Glomerular visceral epithelial cell (primary cell): ENCODE measurements around the gene AFF4.
"Not testable (repeated sequence)": the region's sequence is repeated elsewhere in the genome, so short reads cannot be mapped to it uniquely, and the experiment has no call there.

ENCODE experiments used
- DNase-seq: peaks from one replicate; pipeline ENCODE4 v3.0.0-alpha.2; 2016; ENCODE audit errors: extremely low spot score

AFF4 gene, protein sequence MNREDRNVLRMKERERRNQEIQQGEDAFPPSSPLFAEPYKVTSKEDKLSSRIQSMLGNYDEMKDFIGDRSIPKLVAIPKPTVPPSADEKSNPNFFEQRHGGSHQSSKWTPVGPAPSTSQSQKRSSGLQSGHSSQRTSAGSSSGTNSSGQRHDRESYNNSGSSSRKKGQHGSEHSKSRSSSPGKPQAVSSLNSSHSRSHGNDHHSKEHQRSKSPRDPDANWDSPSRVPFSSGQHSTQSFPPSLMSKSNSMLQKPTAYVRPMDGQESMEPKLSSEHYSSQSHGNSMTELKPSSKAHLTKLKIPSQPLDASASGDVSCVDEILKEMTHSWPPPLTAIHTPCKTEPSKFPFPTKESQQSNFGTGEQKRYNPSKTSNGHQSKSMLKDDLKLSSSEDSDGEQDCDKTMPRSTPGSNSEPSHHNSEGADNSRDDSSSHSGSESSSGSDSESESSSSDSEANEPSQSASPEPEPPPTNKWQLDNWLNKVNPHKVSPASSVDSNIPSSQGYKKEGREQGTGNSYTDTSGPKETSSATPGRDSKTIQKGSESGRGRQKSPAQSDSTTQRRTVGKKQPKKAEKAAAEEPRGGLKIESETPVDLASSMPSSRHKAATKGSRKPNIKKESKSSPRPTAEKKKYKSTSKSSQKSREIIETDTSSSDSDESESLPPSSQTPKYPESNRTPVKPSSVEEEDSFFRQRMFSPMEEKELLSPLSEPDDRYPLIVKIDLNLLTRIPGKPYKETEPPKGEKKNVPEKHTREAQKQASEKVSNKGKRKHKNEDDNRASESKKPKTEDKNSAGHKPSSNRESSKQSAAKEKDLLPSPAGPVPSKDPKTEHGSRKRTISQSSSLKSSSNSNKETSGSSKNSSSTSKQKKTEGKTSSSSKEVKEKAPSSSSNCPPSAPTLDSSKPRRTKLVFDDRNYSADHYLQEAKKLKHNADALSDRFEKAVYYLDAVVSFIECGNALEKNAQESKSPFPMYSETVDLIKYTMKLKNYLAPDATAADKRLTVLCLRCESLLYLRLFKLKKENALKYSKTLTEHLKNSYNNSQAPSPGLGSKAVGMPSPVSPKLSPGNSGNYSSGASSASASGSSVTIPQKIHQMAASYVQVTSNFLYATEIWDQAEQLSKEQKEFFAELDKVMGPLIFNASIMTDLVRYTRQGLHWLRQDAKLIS

DNA sequence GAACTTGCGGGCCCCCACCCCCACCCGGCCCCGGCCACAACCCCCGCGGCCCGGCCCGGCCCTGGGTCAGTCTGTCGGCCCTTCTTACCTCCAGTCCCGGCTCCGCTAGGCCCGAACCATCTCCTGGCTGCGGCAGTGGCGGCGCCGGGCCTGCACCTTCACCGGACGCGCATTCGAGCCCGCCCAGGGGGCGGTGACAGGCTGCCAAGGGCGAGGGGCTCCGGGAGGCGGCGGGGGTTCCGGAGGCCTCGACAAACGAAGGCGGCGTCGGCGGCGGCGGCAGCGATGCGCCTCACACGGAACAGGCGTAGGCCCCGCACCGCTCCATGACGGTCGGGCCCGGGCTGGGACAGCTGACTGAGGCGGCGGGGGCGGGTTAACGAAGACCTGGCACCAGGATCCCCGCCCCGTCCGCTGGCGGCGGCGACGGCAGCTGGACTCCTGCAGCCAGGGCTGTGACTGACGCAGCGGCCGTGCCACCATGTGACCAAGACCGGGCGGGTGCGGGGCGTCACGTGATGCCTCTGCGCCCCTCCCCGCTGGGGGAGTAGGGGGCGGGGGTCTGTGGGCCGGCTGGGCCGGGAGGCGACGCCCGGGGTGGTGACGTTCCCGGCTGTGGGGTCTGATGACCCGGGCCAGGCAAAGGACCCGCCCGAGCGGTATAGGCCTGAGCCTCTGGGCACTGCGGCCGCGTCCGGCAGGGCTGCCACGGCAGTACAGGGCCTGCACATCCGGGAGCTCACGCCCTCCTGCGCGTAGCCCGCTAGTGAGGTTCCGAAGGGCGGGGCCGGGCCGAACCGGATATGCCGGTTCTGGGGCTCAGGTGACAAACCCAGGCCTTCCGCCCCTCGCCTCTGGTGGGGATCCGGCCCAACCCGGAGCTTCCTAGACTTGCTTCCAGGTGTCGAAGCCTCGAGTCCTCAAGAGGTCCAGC lies at the start of gene AFF4:
AFF4 (minus strand) TSS at position 464 of the 934 bp plus-strand sequence. CDS start 26,445 bp downstream, outside the sequence.
- DNase-seq = peak; percentile 98

DNA sequence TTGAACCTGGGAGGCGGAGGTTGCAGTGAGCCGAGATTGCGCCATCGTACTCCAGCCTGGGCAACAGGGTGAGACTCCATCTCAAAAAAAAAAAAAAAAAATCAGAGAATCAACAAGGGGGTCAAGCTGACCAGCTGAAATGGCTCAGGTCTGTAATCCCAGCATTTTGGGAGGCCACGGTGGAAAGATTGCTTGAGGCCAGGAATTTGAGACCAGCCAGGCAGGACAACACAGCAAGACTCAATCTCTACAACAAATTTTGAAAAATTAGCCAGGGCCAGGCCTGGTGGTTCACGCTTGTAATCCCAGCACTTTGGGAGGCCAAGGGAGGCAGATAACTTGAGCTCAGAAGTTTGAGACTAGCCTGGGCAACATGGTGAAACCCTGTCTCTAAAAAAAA lies 45.0 kb upstream of the AFF4 start:
- not testable (repeated sequence) for DNase-seq

DNA sequence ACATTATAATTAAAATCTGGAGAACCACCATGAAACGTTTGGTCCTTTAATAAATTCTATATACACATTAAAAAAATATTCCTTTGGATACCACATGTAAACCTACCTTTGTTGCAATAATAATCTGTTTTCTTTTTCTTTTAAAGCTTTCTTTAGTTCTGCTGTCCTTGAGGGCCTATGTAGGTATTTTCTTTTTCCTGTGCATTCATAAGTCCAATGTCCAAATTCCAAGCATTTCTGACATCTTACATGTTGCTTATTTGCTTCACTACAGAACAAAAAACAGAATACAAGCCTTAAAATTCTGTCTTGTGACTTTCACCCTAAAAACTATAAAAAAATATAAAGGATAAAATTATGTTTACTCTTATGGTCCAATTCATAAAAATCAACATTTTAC lies 43.2 kb upstream of the AFF4 start:
- DNase-seq = no peak

DNA sequence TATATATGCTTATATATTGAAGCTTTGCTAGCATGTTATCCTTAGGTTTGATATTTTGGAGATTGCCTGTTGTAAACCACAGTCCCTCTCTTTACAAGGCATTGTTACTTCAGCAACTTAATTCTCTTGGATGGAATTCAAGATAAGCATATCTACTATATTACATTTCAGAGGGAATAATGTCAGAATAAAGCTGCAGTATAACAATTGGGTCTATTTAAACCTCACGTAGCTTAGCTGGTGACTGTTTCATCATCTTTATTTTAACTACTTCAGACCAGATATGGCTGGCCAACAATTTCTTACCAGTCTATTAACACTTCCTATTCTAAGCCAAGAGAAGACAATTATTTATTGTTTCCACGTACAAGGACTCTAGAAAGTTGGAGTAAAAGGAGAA lies 35.8 kb upstream of the AFF4 start:
- no peak for DNase-seq

DNA sequence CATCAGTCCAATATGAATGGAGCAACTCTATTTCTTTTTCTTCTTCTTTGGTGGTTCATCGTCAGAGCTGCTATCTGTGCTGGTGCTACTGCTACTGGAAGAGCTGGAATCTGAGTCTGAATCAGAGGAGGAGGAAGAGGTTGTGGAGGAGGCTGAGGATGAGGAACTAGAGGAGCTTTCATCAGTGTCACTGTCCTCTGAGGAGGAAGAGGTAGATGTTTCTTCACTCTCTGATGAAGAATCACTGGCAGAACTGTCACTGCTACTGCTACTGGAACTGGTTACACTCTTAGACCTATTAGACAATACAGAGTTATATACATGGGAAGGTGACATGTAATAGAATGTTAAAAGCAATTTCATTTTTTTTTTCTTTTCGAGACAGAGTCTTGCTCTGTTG lies 35.1 kb upstream of the AFF4 start:
- DNase-seq = no peak

DNA sequence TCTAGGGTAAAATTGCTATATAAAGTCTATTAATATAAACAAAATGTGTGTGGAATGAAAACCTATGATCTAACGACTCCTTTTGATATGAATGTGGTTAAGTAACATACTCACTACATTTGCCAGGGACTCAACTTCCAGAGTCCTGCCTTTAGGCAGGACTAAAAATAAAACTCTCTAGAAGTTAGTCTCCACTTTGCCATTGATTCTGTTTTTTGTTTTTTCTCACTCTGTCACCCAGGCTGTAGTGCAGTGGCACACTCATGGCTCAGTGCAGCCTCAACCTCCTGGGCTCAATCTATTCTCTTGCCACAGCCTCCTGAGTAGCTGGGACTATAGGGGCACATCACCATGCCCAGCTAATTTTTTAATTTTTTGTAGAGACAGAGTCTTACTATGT lies 32.9 kb upstream of the AFF4 start:
- DNase-seq = no peak

DNA sequence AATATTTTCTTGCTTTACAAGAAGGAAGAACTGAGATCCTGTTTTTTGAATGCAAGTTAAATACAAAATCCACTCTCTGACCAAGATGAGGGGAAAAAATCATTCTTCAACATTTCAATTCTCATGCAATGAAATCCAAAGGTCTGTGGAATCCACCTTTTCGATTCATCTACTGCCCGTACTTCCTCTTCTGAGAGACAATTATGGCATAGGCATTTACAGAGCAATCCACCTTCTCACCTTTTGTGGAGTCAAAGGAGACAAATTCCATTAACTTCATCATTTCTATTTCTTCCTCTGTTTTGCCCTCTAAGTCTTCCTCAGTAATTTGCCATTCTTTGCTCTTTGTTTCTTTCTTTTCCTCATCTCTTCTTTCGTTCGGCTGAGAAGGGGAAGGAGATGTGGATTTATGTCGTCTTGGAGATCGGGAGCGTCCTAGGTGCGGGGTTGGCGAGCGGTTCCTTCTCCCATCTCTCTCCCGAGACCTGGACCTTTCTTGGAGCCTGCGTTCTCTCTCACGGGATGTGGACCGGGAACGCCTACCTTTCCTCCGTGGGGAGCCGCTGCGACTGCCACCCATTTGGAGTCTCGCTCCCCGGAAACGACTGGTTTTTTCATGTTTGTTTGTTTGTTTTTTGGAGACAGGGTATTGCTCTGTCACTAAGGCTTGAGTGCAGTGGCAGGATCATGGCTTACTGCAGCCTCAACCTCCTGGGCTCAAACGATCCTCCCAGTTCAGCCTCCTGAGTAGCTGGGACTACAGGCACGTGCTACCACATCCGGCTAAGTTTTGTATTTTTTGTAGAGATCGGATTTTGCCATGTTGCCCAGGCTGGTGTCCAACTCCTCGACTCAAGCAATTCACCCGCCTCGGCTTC lies 24.3 kb upstream of the AFF4 start:
- DNase-seq = no peak

DNA sequence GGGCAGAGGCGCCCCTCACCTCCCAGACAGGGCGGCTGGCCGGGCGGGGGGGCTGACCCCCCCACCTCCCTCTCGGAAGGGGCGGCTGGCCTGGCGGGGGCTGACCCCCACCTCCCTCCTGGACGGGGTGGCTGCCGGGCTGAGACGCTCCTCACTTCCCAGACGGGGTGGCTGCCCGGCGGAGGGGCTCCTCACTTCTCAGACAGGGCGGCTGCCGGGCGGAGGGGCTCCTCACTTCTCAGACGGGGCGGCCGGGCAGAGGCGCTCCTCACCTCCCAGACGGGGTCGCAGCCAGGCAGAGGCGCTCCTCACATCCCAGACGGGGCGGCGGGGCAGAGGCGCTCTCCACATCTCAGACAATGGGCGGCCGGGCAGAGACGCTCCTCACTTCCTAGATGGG lies 19.5 kb upstream of the AFF4 start:
- not testable (repeated sequence) for DNase-seq

DNA sequence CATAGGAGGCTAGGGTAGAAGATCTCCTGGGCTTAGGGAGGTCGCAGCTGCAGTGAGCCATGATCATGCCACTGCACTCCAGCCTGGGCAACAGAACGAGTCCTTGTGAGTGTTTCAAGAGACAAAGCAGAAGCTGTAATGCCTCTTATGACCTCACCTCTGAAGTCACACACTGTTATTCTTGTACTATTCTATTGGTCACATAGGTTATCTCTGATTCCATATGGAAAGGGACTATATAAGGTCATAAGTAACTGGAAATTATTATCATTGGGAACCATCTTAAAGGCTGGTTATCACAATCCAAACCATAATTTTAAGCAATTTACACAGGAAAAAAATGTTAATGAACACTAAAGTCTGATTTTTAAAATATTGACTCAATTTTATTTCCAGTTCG lies 17.9 kb upstream of the AFF4 start:
- DNase-seq = no peak

DNA sequence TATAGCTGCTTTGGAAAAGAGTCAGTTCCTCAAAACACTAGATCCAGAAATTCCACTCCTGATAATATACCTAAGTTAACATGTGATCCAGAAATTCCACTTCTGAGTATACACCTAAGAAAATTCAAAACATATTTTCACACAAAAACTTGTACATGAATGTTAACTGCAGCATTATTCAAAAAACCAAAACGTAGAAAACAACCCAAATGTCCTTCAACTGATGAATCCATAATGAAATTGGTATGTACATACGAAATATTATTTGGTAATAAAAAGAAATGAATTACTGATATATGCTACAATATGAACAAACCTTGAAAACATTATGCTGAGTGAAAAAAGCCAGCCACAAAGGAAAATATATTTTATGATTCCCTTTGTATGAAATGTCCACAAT lies 16.5 kb upstream of the AFF4 start:
- DNase-seq = no peak

DNA sequence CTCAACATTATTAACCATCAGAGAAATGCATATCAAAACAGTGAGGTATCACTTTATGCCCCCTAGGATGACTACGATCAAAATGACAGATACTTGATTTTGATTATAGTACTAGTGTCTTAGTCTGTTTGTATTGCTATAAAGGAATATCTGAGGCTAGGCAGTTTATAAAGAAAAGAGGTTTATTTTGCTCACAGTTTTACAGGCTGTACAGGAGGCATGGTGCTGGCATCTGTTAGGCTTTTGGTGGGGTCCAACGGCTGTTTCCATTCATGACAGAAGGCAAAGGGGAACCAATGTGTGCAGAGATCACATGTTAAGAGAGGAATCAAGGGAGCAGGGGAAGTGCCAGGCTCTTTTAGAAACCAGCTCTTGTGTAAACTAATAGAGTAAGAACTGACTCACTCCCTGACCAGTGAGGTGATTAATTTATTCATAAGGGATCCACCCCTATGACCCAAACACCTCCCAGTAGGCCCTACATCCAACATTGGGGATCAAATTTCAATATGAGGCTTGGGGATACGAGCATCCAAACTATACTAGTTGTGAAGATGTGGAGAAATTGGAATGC lies 16.0 kb upstream of the AFF4 start:
- peak; percentile 50 for DNase-seq

DNA sequence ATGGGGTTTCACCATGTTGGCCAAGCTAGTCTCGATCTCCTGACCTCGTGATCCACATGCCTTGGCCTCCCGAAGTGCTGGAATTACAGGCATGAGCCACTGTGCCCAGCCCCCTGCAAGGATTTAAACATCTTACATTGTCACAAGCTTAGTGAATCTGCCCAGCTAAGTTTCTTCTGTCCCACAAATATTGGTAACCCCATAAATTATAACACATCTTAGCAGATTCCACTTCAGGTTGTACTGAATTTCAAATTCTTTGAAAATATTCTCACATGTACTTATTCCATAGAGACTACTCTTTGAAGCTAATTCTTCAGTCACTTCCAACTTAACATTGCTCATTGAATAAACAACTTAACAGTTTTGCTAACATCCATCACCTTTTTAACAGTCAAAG lies 13.4 kb upstream of the AFF4 start:
- DNase-seq = no peak

DNA sequence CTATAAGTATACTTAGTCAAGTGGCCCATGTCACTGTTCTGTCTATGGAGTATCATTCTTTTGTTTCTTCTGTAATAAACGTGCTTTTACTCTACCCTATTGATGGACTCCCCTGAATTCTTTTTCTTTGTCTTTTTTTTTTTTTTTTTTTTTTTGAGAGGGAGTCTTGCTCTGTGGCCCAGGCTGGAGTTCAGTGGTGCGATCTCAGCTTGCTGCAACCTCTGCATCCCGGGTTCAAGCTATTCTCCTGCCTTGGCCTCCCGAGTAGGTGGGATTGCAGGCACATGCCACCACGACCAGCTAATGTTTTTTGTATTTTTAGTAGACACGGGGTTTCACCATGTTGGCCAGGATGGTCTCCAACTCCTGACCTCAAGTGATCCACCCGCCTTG lies 9.0 kb upstream of the AFF4 start:
- DNase-seq = not testable (repeated sequence)

DNA sequence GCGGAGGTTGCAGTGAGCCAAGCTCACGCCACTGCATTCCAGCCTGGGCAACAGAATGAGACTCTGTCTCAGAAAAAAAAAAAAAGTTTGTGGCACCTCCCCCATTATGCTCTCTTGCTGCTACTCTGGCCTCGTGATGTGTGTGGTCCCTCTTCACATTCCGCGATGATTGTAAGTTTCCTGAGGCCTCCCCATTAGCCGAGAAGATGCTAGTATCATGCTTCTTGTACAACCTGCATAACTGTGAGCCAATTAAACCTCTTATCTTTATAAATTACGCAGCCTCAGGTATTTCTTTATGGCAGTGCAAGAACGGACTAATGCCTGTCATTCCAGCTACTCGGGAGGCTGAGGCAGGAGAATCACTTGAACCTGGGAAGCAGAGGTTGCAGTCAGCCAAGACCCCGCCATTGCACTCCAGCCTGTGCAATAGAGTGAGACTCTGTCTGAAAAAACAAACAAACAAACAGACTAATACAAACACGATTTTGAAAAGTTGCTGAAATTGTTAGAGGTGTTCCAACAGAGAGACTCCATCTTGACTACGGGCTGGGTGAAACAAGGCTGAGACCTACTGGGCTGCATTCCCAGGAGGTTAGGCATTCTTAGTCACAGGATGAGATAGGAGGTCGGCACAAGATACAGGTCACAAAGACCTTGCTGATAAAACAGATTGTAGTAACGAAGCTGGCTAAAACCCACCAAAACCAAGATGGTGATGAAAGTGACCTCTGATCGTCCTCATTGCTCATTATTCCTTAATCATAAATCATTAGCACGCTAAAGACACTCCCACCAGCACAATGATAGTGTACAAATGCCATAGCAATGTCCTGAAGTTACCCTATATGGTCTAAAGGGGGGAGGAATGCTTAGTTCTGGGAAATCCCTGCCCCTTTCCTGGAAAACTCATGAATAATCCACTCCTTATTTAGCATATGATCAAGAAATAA lies 8.3 kb upstream of the AFF4 start:
- DNase-seq = no peak

DNA sequence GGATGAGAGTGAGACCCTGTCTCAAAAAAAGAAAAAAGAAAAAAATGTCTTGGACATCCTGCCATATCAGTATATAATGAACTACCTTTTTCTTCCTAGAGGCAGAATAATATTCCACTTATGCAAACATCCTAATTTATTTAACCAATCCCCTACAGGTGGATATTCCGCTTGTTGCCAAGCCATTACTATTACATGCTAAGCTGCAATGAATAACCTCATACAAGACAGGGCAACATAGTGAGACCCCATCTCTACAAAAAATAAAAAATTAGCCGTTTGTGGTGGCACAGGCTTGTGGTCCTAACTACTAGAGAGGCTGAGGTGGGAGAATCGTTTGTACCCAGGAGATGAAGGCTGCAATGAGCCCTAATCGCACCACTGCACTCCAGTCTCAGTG lies 1.7 kb upstream of the AFF4 start:
- DNase-seq = no peak

DNA sequence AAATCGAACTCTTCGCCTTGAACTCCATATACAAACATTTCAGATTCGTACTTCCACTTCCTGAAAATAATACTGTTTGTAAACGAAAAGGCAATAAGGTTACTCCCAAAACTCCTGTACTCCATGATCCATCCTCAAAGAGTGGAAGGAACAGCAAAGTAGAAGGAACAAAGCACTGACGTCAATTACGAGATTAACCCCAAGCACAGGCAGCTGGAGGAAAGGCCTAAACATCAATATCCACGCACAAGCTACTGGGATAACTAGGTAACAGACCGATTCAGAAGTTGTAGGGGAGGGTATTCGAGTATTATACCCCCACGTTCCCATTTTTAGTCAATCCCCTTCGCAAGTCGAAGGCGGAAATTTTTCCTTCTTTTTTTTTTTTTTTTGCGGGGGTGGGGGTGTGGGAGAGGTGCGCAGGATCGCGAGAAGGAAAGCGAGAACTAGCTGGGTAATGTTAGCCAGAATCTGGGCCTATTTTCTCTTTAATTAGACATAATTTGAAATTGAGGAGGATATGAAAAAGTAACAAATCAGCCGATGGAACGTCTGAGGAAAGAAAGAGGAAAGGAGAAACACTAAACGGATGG lies 909 bp downstream of the AFF4 start:
- peak; percentile 56 for DNase-seq

DNA sequence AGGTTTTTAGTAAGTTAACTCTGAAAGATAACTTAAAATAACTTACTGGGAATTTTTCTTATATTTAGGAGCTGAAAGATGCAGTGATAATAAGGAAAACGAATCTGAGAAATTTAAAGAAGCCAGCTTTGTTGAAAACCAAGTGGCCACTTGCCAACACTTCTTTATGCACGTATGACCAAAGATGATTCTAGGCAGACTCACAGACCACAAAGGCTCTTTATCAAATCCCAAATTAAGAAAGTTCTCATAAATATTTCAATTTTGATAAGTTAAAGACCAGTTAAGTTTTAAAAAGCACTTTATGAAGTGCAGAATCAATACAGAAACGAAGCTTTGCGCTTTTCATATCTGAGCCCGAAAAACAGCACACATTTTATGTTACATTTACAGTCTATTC lies 1.5 kb downstream of the AFF4 start:
- peak; percentile 56 for DNase-seq

DNA sequence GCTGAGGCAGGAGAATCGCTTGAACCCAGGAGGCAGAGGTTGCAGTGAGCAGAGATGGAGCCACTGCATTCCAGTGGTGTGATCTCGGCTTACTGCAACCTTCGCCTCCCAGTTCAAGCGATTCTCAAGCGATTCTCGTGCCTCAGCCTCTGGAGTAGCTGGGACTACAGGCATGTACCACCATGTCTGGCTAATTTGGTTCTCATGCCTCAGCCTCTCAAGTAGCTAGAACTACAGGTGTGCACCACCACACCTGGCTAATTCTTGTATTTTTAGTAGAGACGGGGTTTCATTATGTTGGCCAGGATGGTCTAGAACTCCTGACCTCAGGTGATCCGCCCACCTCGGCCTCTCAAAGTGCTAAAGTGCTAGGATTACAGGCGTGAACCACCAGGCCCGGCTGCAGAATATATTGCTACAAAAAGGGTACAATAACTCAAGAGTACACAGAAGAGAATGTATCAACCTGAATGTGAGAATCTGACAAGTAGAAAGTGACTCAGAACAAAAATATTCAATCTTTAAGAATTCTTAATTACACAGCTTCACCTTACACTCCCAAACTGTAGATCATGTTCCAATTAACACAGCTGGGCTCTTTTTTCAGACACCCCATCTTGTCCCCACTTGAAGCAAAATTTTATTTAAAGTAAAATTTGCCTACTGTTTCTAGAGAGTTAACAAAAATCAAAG lies 2.2 kb downstream of the AFF4 start:
- peak; percentile 21 for DNase-seq
